IMR-90 (cell line): Measurements from ENCODE around the gene SDK1. TPM values are rescaled to one million over a fixed set of nuclear protein-coding genes. Genes with fewer than 3 reads are reported as not detected.

Experiments
- ATAC-seq: fragments of 200-7000 bp; cut with Tn5 transposase; 2 replicates; pipeline ENCODE4 v1.9.1; 2020; ENCODE audit warnings: low read depth, mild to moderate bottlenecking, moderate library complexity
- BruUV-seq: library from RNA; stranded (reverse); fragments of 400-500 nt; replicated peaks from 2 replicates; lab custom pipeline; 2021; lab: Mats Ljungman, UMichigan
- CTCF ChIA-PET: fragments of 300-600 bp; formaldehyde crosslinking; extraction: SDS; loops from one replicate; lab custom pipeline; 2021; ENCODE audit warnings: antibody characterized with exemption; lab: Yijun Ruan, JAX
- POLR2A ChIA-PET: fragments of 300-600 bp; sonication (Branson Sonifier 250); formaldehyde crosslinking; loops from one replicate; lab custom pipeline; 2022; ENCODE audit warnings: antibody characterized with exemption; ENCODE audit not compliant: unreplicated experiment; lab: Charles Lee
- DNase-seq: peaks from one replicate; pipeline ENCODE4 v3.0.0; 2013
- H2AFZ ChIP-seq: replicated peaks from 2 replicates; pipeline ENCODE3; 2013; ENCODE audit warnings: low read length, mild to moderate bottlenecking; ENCODE audit not compliant: poor library complexity
- H2AK5ac ChIP-seq: 2 replicates; pipeline ENCODE4 v1.6.1; 2013; ENCODE audit warnings: low read depth, low read length, inconsistent platforms
- H2AK9ac ChIP-seq: replicated peaks from 2 replicates; pipeline ENCODE3; 2013; ENCODE audit warnings: mild to moderate bottlenecking, low read depth, low read length, moderate library complexity; ENCODE audit not compliant: poor library complexity
- H2BK120ac ChIP-seq: 2 replicates; pipeline ENCODE4 v1.6.1; 2013; ENCODE audit warnings: low read depth, low read length, inconsistent platforms
- H2BK15ac ChIP-seq: 3 replicates; pipeline ENCODE4 v1.6.1; 2013; ENCODE audit warnings: low read depth, low read length, inconsistent platforms
- H2BK20ac ChIP-seq: 2 replicates; pipeline ENCODE4 v1.6.1; 2013; ENCODE audit warnings: low read depth, mild to moderate bottlenecking, inconsistent platforms, low read length, moderate library complexity
- H2BK5ac ChIP-seq: 2 replicates; pipeline ENCODE4 v1.6.1; 2013; ENCODE audit warnings: mild to moderate bottlenecking, low read depth, low read length, inconsistent platforms; ENCODE audit not compliant: poor library complexity, severe bottlenecking
- H3K14ac ChIP-seq: replicated peaks from 2 replicates; pipeline ENCODE4 v1.6.1; 2013; ENCODE audit warnings: low read depth, low read length, inconsistent platforms
- H3K18ac ChIP-seq: 2 replicates; pipeline ENCODE4 v1.6.1; 2013; ENCODE audit warnings: low read depth, low read length, control low read depth
- H3K23ac ChIP-seq: 2 replicates; pipeline ENCODE4 v1.6.1; 2013; ENCODE audit warnings: low read depth, low read length, inconsistent platforms
- H3K27ac ChIP-seq: 2 replicates; pipeline ENCODE4 v1.5.1; 2013; ENCODE audit warnings: mild to moderate bottlenecking, control low read depth, low read length; ENCODE audit not compliant: insufficient read depth
- H3K27me3 ChIP-seq: 2 replicates; pipeline ENCODE4 v1.6.1; 2013; ENCODE audit warnings: low read length; ENCODE audit not compliant: control insufficient read depth, insufficient read depth
- H3K36me3 ChIP-seq: 2 replicates; pipeline ENCODE4 v1.6.1; 2013; ENCODE audit warnings: low read length, mixed read lengths; ENCODE audit not compliant: control insufficient read depth, insufficient read depth
- H3K4ac ChIP-seq: 2 replicates; pipeline ENCODE4 v1.6.1; 2013; ENCODE audit warnings: low read depth, low read length, inconsistent platforms
- H3K4me1 ChIP-seq: 2 replicates; pipeline ENCODE4 v1.6.1; 2013; ENCODE audit warnings: low read length, mixed read lengths; ENCODE audit not compliant: control insufficient read depth, insufficient read depth
- H3K4me2 ChIP-seq: 2 replicates; pipeline ENCODE4 v1.6.1; 2013; ENCODE audit warnings: low read depth, mild to moderate bottlenecking, control low read depth, low read length, moderate library complexity
- H3K4me3 ChIP-seq: 2 replicates; pipeline ENCODE4 v1.5.1; 2013; ENCODE audit warnings: low read depth, mild to moderate bottlenecking, control low read depth, low read length, moderate library complexity; ENCODE audit not compliant: insufficient read depth
- H3K56ac ChIP-seq: 2 replicates; pipeline ENCODE4 v1.6.1; 2013; ENCODE audit warnings: low read length, inconsistent platforms; ENCODE audit not compliant: insufficient read depth; ENCODE audit errors: extremely low read depth
- H3K79me1 ChIP-seq, 2 experiments: 2 replicates each; pipeline ENCODE4 v1.6.1; 2013; ENCODE audit warnings: low read length in 2 of 2, inconsistent platforms in 1 of 2, low read depth in 1 of 2
- H3K9ac ChIP-seq: 2 replicates; pipeline ENCODE4 v1.6.1; 2013; ENCODE audit warnings: low read depth, low read length, control low read depth
- H3K9me1 ChIP-seq: 2 replicates; pipeline ENCODE4 v1.6.1; 2013; ENCODE audit warnings: low read length, inconsistent platforms; ENCODE audit not compliant: insufficient read depth
- H3K9me3 ChIP-seq: 2 replicates; pipeline ENCODE4 v1.6.1; 2013; ENCODE audit warnings: low read length; ENCODE audit not compliant: control insufficient read depth, insufficient read depth
- H4K20me1 ChIP-seq: 2 replicates; pipeline ENCODE4 v1.6.1; 2013; ENCODE audit warnings: low read length, inconsistent platforms; ENCODE audit not compliant: insufficient read depth
- H4K5ac ChIP-seq: 2 replicates; pipeline ENCODE4 v1.6.1; 2013; ENCODE audit warnings: mild to moderate bottlenecking, low read depth, low read length, control low read depth
- H4K8ac ChIP-seq, 2 experiments: 2 replicates each; pipeline ENCODE4 v1.6.1; 2013; ENCODE audit warnings: low read depth in 2 of 2, low read length in 2 of 2, control low read depth in 1 of 2, inconsistent platforms in 1 of 2
- H4K91ac ChIP-seq: 2 replicates; pipeline ENCODE4 v1.6.1; 2013; ENCODE audit warnings: low read depth, low read length, inconsistent platforms; ENCODE audit not compliant: insufficient read depth
- POLR2A ChIP-seq: IDR thresholded peaks from 2 replicates; pipeline ENCODE4 v1.6.1; 2012; ENCODE audit warnings: mild to moderate bottlenecking, low read depth, low read length
- WGBS, 2 experiments: methylation state at CpG; one replicate each; pipeline versions ENCODE4 v1.1.5 to v1.1.7; 2013; ENCODE audit warnings: missing lambda C conversion rate in 2 of 2; ENCODE audit not compliant: insufficient read length in 1 of 2; ENCODE audit errors: extremely low coverage in 2 of 2; 5-methylcytosine and 5-hydroxymethylcytosine counted together
- dilution Hi-C: fragments of 300-500 bp; cut with HindIII; formaldehyde crosslinking; loops from one replicate; pipeline ENCODE4 v1.14.3; 2018; ENCODE audit warnings: low sequenced_read_pairs; ENCODE audit not compliant: unreplicated experiment
- in situ Hi-C: fragments of 300-500 bp; cut with MboI; formaldehyde crosslinking; loops from 3 replicates; pipeline ENCODE4 v1.14.3; 2019; ENCODE audit warnings: low sequenced_read_pairs, inconsistent platforms, mixed read lengths
- intact Hi-C: fragments of 100-400 bp; cut with micrococcal nuclease; formaldehyde crosslinking; loops from 2 replicates; pipeline ENCODE4 v1.10.0; 2022
- polyA plus RNA-seq, 3 experiments: library from polyadenylated mRNA; depleted of rRNA; stranded (reverse); fragments of >200 nt; gene quantifications; 2 replicates each; pipeline ENCODE4 v1.2.3, GENCODE V29; 2012; ENCODE audit warnings: low replicate concordance in 1 of 3
- total RNA-seq: library from RNA; depleted of rRNA; stranded (reverse); fragments of >200 nt; gene quantifications from 2 replicates; pipeline ENCODE4 v1.2.3, GENCODE V29; 2012

SDK1 gene
- total and polyA plus RNA-seq, 2 of the 4 experiments (the other 2 are of a cell fraction): 1.5 to 1.6 TPM

- Histone ChIP-seq H3K9ac (no peak overlapping the region), H4K8ac (no peak overlapping the region), H3K23ac (no peak overlapping the region), H4K20me1 (no peaks in the 10 kb centered on the region), H3K14ac (no peak overlapping the region), H3K27me3 (no peaks in the 10 kb centered on the region), H2BK120ac (no peak overlapping the region), H2BK5ac (no peak overlapping the region), H3K4me3 (no peak overlapping the region), H3K4me2 (no peak overlapping the region), H3K79me1 (no peaks in the 10 kb centered on the region), H2BK15ac (no peak overlapping the region), H3K4ac (no peak overlapping the region), H3K27ac (no peak overlapping the region), H2AK9ac (no peak overlapping the region), H2AK5ac (no peak overlapping the region), H3K9me3 (no peaks in the 10 kb centered on the region), H4K91ac (no peak overlapping the region), H3K9me1 (no peaks in the 10 kb centered on the region), H3K18ac (no peak overlapping the region), H2BK20ac (no peak overlapping the region), H3K56ac (no peak overlapping the region), H3K4me1 (no peaks in the 10 kb centered on the region), H3K36me3 (no peaks in the 10 kb centered on the region), H2AFZ (no peak overlapping the region), H4K5ac (no peak overlapping the region)
- WGBS, 2 experiments: no CpG with 5 or more reads among the region's 4 CpGs
- ChIA-PET CTCF (no interaction called here), POLR2A (no interaction called here)
- dilution Hi-C loops: no loop called here
- DNase-seq (no peak), ATAC-seq (no peak)
- intact Hi-C loops: no loop called here
- TF ChIP-seq POLR2A: no peak
- no TSS peak for BruUV-seq
- in situ Hi-C loops: no loop called here
Measured at GRCh38 chr7:3380034-3380433, 79.0 kb downstream of the SDK1 start.
